ENCODE measurements around the gene SPRR1B. TPM values are rescaled to one million over a fixed set of nuclear protein-coding genes. Genes with fewer than 3 reads are reported as not detected.

Gene SPRR1B
- total and polyA plus RNA-seq, 9 of the 15 experiments (the other 6 are each of a cell fraction or from before 2014, with no cell fraction given), result not detected

DNA sequence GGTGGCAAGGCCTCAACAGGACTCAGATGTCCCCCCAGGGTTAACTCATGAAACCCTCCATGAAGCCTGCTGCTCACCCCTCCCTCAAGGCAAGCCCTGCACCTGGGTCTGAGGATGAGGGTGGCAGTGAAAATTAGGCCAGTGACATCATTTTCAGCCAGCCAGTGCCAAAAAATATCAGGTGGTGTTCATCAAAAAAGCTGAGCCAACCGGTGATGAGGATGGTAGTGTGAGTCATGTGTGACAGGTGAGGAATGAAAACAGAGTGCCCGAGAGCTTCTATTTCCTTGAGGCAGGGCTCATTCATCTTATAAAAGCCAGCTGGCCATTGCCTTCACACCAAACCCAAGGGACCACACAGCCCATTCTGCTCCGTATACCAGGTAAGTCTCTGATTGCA lies 47.3 kb upstream of the SPRR1B start, which contains the start of gene SPRR1A:
Gene SPRR1A, plus strand, starts transcription at position 339 of the 400 bp plus-strand sequence. CDS start 1,150 bp downstream, outside the sequence.
- Histone ChIP-seq H3K4me3 (no peak within 1 kb of the TSS), H3K4me2 (ENCODE audit: insufficient read depth, low read length) (no peak within 1 kb of the TSS), H3K9me1 (ENCODE audit: control insufficient read depth, insufficient read depth, low read length) (no peaks in the 10 kb centered on the region), H3K27ac (ENCODE audit: extremely low read depth, low read depth, low read length) (no peak within 1 kb of the TSS), H3K9me3 (replicated peaks; ENCODE audit: control insufficient read depth, insufficient read depth, low read depth, low read length) (no peaks in the 10 kb centered on the region), H3K4me1 (replicated peaks in 1 of 2; ENCODE audit: control insufficient read depth in 2 of 2, insufficient read depth in 2 of 2, low read length in 2 of 2) (no peaks in the 10 kb centered on the region), H3K9ac (ENCODE audit: insufficient read depth in 1 of 2, low read depth in 2 of 2, low read length in 2 of 2) (no peak within 1 kb of the TSS), H4K20me1 (replicated peaks; ENCODE audit: control insufficient read depth, insufficient read depth, low read length) (no peaks in the 10 kb centered on the region), H3K79me2 (ENCODE audit: control insufficient read depth, insufficient read depth, low read length) (no peaks in the 10 kb centered on the region), H2AFZ (ENCODE audit: low read depth, low read length) (no peak within 1 kb of the TSS), H3K36me3 (ENCODE audit: control insufficient read depth, insufficient read depth, low read length) (no peaks in the 10 kb centered on the region), H3K27me3 (ENCODE audit: control insufficient read depth in 2 of 2, insufficient read depth in 2 of 2, low read length in 2 of 2) (peaks cover 0 to 10% of the 10 kb centered on the region in 2 experiments; a peak in 3 of 5 replicates)
- FAIRE-seq, result no peak
- no peak for DNase-seq (ENCODE audit: extremely low read depth in 1 of 4, low spot score in 3 of 4)
- intact Hi-C loops (cut with micrococcal nuclease) (no loop called here), in situ Hi-C loops (cut with MboI) (no loop called here)
- no TSS peak for BruUV-seq (replicated peaks)
- ChIA-PET POLR2A (no interaction called here), CTCF (ENCODE audit: low intra/inter-chr PET ratio) (no interaction called here)
- no peak for ATAC-seq
- WGBS (ENCODE audit: insufficient coverage, low coverage, missing lambda C conversion rate), result 5% methylated on average over 3 of the region's 3 CpGs
- no peak for TF ChIP-seq RHOXF2B (CRISPR knock-in tag; conservative IDR thresholded peaks at IDR 0.05)
- TF ChIP-seq, protein P1, sequence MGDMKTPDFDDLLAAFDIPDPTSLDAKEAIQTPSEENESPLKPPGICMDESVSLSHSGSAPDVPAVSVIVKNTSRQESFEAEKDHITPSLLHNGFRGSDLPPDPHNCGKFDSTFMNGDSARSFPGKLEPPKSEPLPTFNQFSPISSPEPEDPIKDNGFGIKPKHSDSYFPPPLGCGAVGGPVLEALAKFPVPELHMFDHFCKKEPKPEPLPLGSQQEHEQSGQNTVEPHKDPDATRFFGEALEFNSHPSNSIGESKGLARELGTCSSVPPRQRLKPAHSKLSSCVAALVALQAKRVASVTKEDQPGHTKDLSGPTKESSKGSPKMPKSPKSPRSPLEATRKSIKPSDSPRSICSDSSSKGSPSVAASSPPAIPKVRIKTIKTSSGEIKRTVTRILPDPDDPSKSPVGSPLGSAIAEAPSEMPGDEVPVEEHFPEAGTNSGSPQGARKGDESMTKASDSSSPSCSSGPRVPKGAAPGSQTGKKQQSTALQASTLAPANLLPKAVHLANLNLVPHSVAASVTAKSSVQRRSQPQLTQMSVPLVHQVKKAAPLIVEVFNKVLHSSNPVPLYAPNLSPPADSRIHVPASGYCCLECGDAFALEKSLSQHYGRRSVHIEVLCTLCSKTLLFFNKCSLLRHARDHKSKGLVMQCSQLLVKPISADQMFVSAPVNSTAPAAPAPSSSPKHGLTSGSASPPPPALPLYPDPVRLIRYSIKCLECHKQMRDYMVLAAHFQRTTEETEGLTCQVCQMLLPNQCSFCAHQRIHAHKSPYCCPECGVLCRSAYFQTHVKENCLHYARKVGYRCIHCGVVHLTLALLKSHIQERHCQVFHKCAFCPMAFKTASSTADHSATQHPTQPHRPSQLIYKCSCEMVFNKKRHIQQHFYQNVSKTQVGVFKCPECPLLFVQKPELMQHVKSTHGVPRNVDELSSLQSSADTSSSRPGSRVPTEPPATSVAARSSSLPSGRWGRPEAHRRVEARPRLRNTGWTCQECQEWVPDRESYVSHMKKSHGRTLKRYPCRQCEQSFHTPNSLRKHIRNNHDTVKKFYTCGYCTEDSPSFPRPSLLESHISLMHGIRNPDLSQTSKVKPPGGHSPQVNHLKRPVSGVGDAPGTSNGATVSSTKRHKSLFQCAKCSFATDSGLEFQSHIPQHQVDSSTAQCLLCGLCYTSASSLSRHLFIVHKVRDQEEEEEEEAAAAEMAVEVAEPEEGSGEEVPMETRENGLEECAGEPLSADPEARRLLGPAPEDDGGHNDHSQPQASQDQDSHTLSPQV (IDR thresholded peaks at IDR 0.05), result no peak
- no peak for TF ChIP-seq CAMTA2 (CRISPR knock-in tag; conservative IDR thresholded peaks at IDR 0.05)
- no peak for TF ChIP-seq JUND (IDR thresholded peaks at IDR 0.05; ENCODE audit: borderline replicate concordance, low read depth, low read length)
- no peak for TF ChIP-seq JUND (tag; IDR thresholded peaks at IDR 0.05; ENCODE audit: borderline replicate concordance, low read depth, low read length)
- TF ChIP-seq SUPT5H (IDR thresholded peaks at IDR 0.05), result no peak
- no peak for TF ChIP-seq MEF2A (IDR thresholded peaks at IDR 0.05; ENCODE audit: control insufficient read depth, low read depth, low read length)
- TF ChIP-seq ELF2 (CRISPR knock-in tag; IDR thresholded peaks at IDR 0.05), result no peak
- no peak for TF ChIP-seq RFX7 (CRISPR knock-in tag; IDR thresholded peaks at IDR 0.05)
- TF ChIP-seq ELF1 (tag; IDR thresholded peaks at IDR 0.05), result no peak
- no peak for TF ChIP-seq CREB1 (IDR thresholded peaks at IDR 0.05)
- TF ChIP-seq CREB1 (CRISPR knock-in tag; IDR thresholded peaks at IDR 0.05), result no peak
- no peak for TF ChIP-seq LEF1 (IDR thresholded peaks at IDR 0.05)
- TF ChIP-seq ZBTB1 (CRISPR knock-in tag; IDR thresholded peaks at IDR 0.05; ENCODE audit: borderline replicate concordance, low read depth), result no peak
- TF ChIP-seq, protein P2, sequence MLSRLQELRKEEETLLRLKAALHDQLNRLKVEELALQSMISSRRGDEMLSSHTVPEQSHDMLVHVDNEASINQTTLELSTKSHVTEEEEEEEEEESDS (CRISPR knock-in tag; IDR thresholded peaks at IDR 0.05), result no peak
- TF ChIP-seq ZNF696 (CRISPR knock-in tag; conservative IDR thresholded peaks at IDR 0.05), result no peak
- TF ChIP-seq, protein P3, sequence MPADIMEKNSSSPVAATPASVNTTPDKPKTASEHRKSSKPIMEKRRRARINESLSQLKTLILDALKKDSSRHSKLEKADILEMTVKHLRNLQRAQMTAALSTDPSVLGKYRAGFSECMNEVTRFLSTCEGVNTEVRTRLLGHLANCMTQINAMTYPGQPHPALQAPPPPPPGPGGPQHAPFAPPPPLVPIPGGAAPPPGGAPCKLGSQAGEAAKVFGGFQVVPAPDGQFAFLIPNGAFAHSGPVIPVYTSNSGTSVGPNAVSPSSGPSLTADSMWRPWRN (IDR thresholded peaks at IDR 0.05; ENCODE audit: low read depth), result no peak
- TF ChIP-seq, protein P4, sequence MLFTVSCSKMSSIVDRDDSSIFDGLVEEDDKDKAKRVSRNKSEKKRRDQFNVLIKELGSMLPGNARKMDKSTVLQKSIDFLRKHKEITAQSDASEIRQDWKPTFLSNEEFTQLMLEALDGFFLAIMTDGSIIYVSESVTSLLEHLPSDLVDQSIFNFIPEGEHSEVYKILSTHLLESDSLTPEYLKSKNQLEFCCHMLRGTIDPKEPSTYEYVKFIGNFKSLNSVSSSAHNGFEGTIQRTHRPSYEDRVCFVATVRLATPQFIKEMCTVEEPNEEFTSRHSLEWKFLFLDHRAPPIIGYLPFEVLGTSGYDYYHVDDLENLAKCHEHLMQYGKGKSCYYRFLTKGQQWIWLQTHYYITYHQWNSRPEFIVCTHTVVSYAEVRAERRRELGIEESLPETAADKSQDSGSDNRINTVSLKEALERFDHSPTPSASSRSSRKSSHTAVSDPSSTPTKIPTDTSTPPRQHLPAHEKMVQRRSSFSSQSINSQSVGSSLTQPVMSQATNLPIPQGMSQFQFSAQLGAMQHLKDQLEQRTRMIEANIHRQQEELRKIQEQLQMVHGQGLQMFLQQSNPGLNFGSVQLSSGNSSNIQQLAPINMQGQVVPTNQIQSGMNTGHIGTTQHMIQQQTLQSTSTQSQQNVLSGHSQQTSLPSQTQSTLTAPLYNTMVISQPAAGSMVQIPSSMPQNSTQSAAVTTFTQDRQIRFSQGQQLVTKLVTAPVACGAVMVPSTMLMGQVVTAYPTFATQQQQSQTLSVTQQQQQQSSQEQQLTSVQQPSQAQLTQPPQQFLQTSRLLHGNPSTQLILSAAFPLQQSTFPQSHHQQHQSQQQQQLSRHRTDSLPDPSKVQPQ (CRISPR knock-in tag; IDR thresholded peaks at IDR 0.05; ENCODE audit: borderline replicate concordance), result no peak
